Astrocyte (in vitro differentiated cells and primary cell): ENCODE measurements around the gene ZCCHC2. TPM values are rescaled to one million over a fixed set of nuclear protein-coding genes. Genes with fewer than 3 reads are reported as not detected.

Source experiments
- DNase-seq: peaks from one replicate; pipeline ENCODE4 v3.0.0-alpha.2; 2010; ENCODE audit warnings: low read depth
- FAIRE-seq: peaks from 2 replicates; lab custom pipeline; 2011; peaks lifted over from hg19 to GRCh38; lab: Jason Lieb, UNC
- H2AFZ ChIP-seq: 2 replicates; pipeline ENCODE4 v1.6.0; 2012; ENCODE audit warnings: low read depth, low read length, inconsistent platforms
- H3K27ac ChIP-seq: 2 replicates; pipeline ENCODE4 v1.5.1; 2011; ENCODE audit warnings: low read depth, low read length, inconsistent platforms
- H3K27me3 ChIP-seq: 2 replicates; pipeline ENCODE4 v1.6.0; 2011; ENCODE audit warnings: low read length, inconsistent platforms; ENCODE audit not compliant: insufficient read depth
- H3K36me3 ChIP-seq: 2 replicates; pipeline ENCODE4 v1.5.1; 2011; ENCODE audit warnings: low read length, inconsistent platforms; ENCODE audit not compliant: insufficient read depth
- H3K4me1 ChIP-seq: 2 replicates; pipeline ENCODE4 v1.5.1; 2011; ENCODE audit warnings: low read length, inconsistent platforms; ENCODE audit not compliant: insufficient read depth
- H3K4me2 ChIP-seq: 2 replicates; pipeline ENCODE4 v1.6.0; 2012; ENCODE audit warnings: low read length, inconsistent platforms
- H3K4me3 ChIP-seq: 2 replicates; pipeline ENCODE4 v1.5.1; 2011; ENCODE audit warnings: low read depth, mild to moderate bottlenecking, low read length, inconsistent platforms; ENCODE audit not compliant: insufficient read depth
- H3K79me2 ChIP-seq: 2 replicates; pipeline ENCODE4 v1.6.0; 2012; ENCODE audit warnings: mild to moderate bottlenecking, low read length, inconsistent platforms; ENCODE audit not compliant: insufficient read depth
- H3K9ac ChIP-seq: 2 replicates; pipeline ENCODE4 v1.6.0; 2012; ENCODE audit warnings: mild to moderate bottlenecking, low read length, inconsistent platforms
- H3K9me3 ChIP-seq: 2 replicates; pipeline ENCODE4 v1.5.1; 2012; ENCODE audit warnings: low read depth, mild to moderate bottlenecking, low read length, inconsistent platforms; ENCODE audit not compliant: insufficient read depth
- H4K20me1 ChIP-seq: 2 replicates; pipeline ENCODE4 v1.6.0; 2012; ENCODE audit warnings: low read length, inconsistent platforms; ENCODE audit not compliant: insufficient read depth
- H3K27ac Mint-ChIP-seq: one replicate; pipeline ENCODE4 v1.8.0; 2021; ENCODE audit warnings: mild to moderate bottlenecking, mixed read lengths; ENCODE audit not compliant: unreplicated experiment
- H3K27me3 Mint-ChIP-seq: one replicate; pipeline ENCODE4 v1.8.0; 2021; ENCODE audit warnings: low read depth, mixed read lengths; ENCODE audit not compliant: unreplicated experiment
- H3K36me3 Mint-ChIP-seq: one replicate; pipeline ENCODE4 v1.8.0; 2021; ENCODE audit warnings: low read depth, mixed read lengths; ENCODE audit not compliant: unreplicated experiment
- H3K4me1 Mint-ChIP-seq: one replicate; pipeline ENCODE4 v1.8.0; 2021; ENCODE audit warnings: low read depth, mixed read lengths; ENCODE audit not compliant: unreplicated experiment
- H3K4me3 Mint-ChIP-seq: one replicate; pipeline ENCODE4 v1.8.0; 2021; ENCODE audit warnings: mild to moderate bottlenecking, moderate library complexity, mixed read lengths; ENCODE audit not compliant: unreplicated experiment
- H3K9me3 Mint-ChIP-seq: one replicate; pipeline ENCODE4 v1.8.0; 2021; ENCODE audit warnings: mild to moderate bottlenecking, mixed read lengths; ENCODE audit not compliant: unreplicated experiment
- EZH2 ChIP-seq: IDR thresholded peaks from 2 replicates; pipeline ENCODE4 v1.6.1; 2012; ENCODE audit warnings: mild to moderate bottlenecking, low read length, inconsistent platforms; ENCODE audit not compliant: insufficient read depth
- total RNA-seq: library from RNA; stranded (reverse); gene quantifications from 2 replicates; pipeline ENCODE4 v1.2.1, GENCODE V29; 2021
- TF ChIP-seq, protein P1 (sequence below): IDR thresholded peaks from 2 replicates; pipeline ENCODE4 v1.5.1; 2011; ENCODE audit warnings: low read depth, mild to moderate bottlenecking, inconsistent platforms, low read length, moderate library complexity; ENCODE audit not compliant: insufficient read depth

Gene ZCCHC2
- total RNA-seq, 1 donor from 2014 or later, result 14.8 TPM

DNA sequence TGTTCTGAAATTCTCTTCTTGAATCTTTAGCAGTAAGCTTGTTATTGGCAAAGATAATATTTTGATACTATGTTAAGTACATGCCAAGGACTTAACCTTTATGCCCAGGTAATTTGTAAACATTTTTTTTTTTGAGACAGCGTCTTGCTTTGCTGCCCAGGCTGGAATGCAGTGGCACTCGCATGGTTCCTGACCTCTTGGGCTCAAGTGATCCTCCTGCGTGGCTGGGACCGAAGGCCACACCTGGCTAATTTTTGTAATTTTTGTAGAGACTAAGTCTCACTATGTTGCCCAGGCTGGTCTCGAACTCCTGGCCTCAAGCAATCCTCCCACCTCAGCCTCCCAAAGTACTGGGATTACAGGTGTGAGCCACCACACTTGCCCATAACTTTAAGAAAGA lies 35.7 kb upstream of the ZCCHC2 start:
- Mint-ChIP-seq H3K4me1 (peaks cover 19% of the 10 kb centered on the region), H3K9me3 (no peaks in the 10 kb centered on the region), H3K36me3 (no peaks in the 10 kb centered on the region), H3K4me3 (no peak overlapping the region), H3K27ac (no peak overlapping the region), H3K27me3 (peaks cover 2% of the 10 kb centered on the region)
- no peak for FAIRE-seq
- Histone ChIP-seq H3K79me2 (no peaks in the 10 kb centered on the region), H3K4me1 (peaks cover 10% of the 10 kb centered on the region), H4K20me1 (no peaks in the 10 kb centered on the region), H3K36me3 (no peaks in the 10 kb centered on the region), H3K27me3 (peaks cover 12% of the 10 kb centered on the region), H3K27ac (no peak overlapping the region), H3K9ac (no peak overlapping the region), H3K4me3 (no peak overlapping the region), H2AFZ (no peak overlapping the region), H3K4me2 (no peak overlapping the region), H3K9me3 (no peaks in the 10 kb centered on the region)
- no peak for TF ChIP-seq EZH2
- TF ChIP-seq, protein P1, sequence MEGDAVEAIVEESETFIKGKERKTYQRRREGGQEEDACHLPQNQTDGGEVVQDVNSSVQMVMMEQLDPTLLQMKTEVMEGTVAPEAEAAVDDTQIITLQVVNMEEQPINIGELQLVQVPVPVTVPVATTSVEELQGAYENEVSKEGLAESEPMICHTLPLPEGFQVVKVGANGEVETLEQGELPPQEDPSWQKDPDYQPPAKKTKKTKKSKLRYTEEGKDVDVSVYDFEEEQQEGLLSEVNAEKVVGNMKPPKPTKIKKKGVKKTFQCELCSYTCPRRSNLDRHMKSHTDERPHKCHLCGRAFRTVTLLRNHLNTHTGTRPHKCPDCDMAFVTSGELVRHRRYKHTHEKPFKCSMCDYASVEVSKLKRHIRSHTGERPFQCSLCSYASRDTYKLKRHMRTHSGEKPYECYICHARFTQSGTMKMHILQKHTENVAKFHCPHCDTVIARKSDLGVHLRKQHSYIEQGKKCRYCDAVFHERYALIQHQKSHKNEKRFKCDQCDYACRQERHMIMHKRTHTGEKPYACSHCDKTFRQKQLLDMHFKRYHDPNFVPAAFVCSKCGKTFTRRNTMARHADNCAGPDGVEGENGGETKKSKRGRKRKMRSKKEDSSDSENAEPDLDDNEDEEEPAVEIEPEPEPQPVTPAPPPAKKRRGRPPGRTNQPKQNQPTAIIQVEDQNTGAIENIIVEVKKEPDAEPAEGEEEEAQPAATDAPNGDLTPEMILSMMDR, result no peak
- DNase-seq, result no peak

DNA sequence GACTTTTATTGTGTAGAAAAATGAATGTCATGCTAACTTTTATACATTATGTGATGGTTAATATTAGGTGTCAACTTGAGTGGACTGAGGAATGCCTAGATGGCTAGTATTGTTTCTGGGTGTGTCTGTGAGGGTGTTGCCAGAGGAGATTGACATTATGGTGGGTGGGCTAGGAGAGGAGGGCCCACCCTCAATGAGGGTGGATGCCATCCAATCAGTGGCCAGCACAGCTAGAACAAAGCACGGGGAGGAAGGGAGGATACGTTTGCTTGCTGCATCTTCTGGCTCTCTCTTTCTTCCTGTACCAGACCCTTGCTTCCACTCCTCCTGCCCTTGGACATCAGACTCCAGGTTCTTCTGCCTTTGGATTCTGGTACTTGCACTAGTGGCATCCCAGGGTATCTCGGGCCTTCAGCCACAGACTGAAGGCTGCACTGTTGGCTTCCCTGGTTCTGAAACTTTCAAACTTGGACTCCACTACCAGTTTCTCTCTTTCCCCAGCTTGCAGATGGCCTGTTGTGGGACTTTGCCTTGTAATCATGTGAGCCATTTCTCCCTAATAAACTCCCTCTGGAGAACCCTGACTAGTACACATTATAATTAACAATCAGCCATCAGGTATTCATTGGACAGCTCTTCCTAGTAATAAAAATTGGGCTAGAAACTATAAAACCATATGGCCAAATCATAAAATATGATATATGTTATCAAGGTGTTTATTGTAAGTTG lies 31.7 kb upstream of the ZCCHC2 start:
- H3K27ac Mint-ChIP-seq, result no peak overlapping the region
- peaks cover 2% of the 10 kb centered on the region for H3K27me3 Mint-ChIP-seq
- Histone ChIP-seq H2AFZ (no peak overlapping the region), H3K4me1 (peaks cover 4% of the 10 kb centered on the region), H4K20me1 (no peaks in the 10 kb centered on the region), H3K9me3 (no peaks in the 10 kb centered on the region), H3K4me3 (no peak overlapping the region), H3K36me3 (no peaks in the 10 kb centered on the region), H3K27me3 (peaks cover 6% of the 10 kb centered on the region), H3K4me2 (no peak overlapping the region), H3K9ac (no peak overlapping the region), H3K79me2 (no peaks in the 10 kb centered on the region), H3K27ac (no peak overlapping the region)
- TF ChIP-seq EZH2, result no peak
- TF ChIP-seq, protein P1, result no peak
- H3K4me1 Mint-ChIP-seq, result peaks cover 6% of the 10 kb centered on the region
- no peak for FAIRE-seq
- H3K9me3 Mint-ChIP-seq, result no peaks in the 10 kb centered on the region
- no peaks in the 10 kb centered on the region for H3K36me3 Mint-ChIP-seq
- DNase-seq, result no peak
- no peak overlapping the region for H3K4me3 Mint-ChIP-seq
